Kidney epithelial cell (primary cell): Measurements from ENCODE around the gene COBL. TPM values are rescaled to one million over a fixed set of nuclear protein-coding genes. Genes with fewer than 3 reads are reported as not detected.

Experiments used
- DNase-seq: peaks from one replicate; pipeline ENCODE4 v3.0.0-alpha.2; 2010; ENCODE audit warnings: low read depth
- H3K27me3 ChIP-seq: 2 replicates; pipeline ENCODE4 v1.6.0; 2011; ENCODE audit warnings: low read length; ENCODE audit not compliant: control insufficient read depth, insufficient read depth
- H3K36me3 ChIP-seq: 2 replicates; pipeline ENCODE4 v1.5.1; 2011; ENCODE audit warnings: low read length; ENCODE audit not compliant: control insufficient read depth, insufficient read depth
- H3K4me3 ChIP-seq: 2 replicates; pipeline ENCODE4 v1.5.1; 2011; ENCODE audit warnings: low read depth, mild to moderate bottlenecking, control low read depth, low read length
- CTCF ChIP-seq: IDR thresholded peaks from 2 replicates; pipeline ENCODE4 v1.5.1; 2011; ENCODE audit warnings: mild to moderate bottlenecking, moderate library complexity, low read length, control low read depth, inconsistent platforms; ENCODE audit not compliant: insufficient read depth, poor library complexity, severe bottlenecking
- total RNA-seq: library from RNA; depleted of rRNA; stranded (reverse); fragments of >200 nt; gene quantifications from 2 replicates; pipeline ENCODE4 v1.2.3, GENCODE V29; 2015

Gene COBL
- total RNA-seq, 1 donor from 2014 or later, result 7.1 TPM

DNA sequence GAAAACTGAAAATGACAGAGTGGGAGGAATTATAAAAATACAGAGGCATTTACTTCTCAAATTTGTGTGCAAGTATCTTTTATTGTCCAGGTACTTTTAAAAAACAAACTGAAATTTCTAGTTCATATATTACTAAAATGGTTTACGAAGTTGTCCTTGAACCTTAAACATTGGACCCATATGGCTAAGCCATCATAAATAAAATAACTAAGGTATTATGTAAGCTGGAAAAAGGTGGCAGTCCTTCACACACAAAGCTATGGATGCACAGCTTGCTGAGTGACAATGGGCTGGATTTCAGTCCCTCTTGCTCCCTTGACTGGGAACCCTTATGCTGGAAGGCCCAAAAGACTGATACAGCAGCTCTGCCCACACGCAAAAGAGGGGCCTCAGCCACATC lies 66.1 kb downstream of the COBL start:
- no peak overlapping the region for H3K4me3 ChIP-seq
- DNase-seq, result no peak
- no peak for TF ChIP-seq CTCF

DNA sequence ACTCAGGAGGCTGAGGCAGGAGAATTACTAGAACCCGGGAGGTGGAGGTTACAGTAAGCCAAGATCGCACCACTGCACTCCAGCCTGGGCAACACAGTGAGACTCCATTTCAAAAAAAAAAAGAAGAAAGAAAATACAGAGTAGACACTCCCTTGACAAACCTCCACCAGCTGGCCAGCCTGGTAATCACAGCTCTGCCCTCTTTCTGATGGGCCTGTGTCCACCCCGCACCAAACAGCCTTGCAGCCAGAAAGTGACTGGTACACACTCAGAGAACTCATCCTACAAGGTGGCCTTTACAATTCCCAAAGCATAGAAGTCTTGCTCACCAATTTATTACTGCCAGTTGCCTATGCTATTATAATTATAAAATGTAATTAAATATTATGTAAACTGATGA lies 66.6 kb downstream of the COBL start:
- H3K4me3 ChIP-seq, result no peak overlapping the region
- DNase-seq, result no peak
- H3K27me3 ChIP-seq, result no peaks in the 10 kb centered on the region
- no peaks in the 10 kb centered on the region for H3K36me3 ChIP-seq
- TF ChIP-seq CTCF, result no peak

More for the DNA sequence above, 66.1 kb downstream of the COBL start:
- no peaks in the 10 kb centered on the region for H3K27me3 ChIP-seq
- no peaks in the 10 kb centered on the region for H3K36me3 ChIP-seq

- TF ChIP-seq CTCF, result no peak
These were observed 67.2 kb downstream of the COBL start for GRCh38 chr7:51249187-51249945.

GRCh38 chr7:51246258-51247245 lies 70.1 kb downstream of the COBL start:
- Histone ChIP-seq H3K36me3 (no peaks in the 10 kb centered on the region), H3K27me3 (no peaks in the 10 kb centered on the region)

More at GRCh38 chr7:51249187-51249945, 67.2 kb downstream of the COBL start:
- Histone ChIP-seq H3K27me3 (no peaks in the 10 kb centered on the region), H3K4me3 (no peak overlapping the region), H3K36me3 (no peaks in the 10 kb centered on the region)
- DNase-seq, result no peak

DNA sequence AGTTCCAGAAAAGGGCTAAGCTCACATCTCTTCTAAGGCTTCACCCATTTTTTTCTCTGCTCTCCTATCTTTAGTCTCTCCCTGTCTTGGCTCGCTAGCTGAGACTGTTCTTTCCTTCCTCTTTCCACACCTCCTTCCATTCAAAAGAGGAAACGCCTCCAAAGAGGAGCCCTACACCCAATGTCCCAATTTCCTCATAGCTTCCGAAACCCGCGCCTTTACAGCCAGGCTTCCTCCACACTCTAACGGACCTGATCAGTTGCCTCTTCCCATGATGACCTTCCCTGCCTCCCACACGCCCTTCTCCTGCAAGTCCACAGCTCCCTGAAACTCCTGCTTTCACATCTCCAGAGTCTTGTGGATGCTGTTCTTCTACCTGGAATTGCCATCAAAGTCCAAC lies 71.7 kb downstream of the COBL start:
- Histone ChIP-seq H3K4me3 (no peak overlapping the region), H3K27me3 (no peaks in the 10 kb centered on the region), H3K36me3 (no peaks in the 10 kb centered on the region)
- no peak for TF ChIP-seq CTCF
- DNase-seq, result no peak

More at GRCh38 chr7:51246258-51247245, 70.1 kb downstream of the COBL start:
- H3K4me3 ChIP-seq, result no peak overlapping the region
- TF ChIP-seq CTCF, result no peak
- no peak for DNase-seq
